HL-60 (cell line): ENCODE results near the gene TREML1.

Experiments used
- DNase-seq, 2 experiments: peaks; one replicate each; pipeline ENCODE4 v3.0.0-alpha.2; 2010 to 2020; ENCODE audit warnings: low read depth in 1 of 2, low spot score in 1 of 2
- H3K27ac ChIP-seq: fragments of 250-450 bp; sonication (Bioruptor Pico); replicated peaks from 2 replicates; pipeline ENCODE4 v1.5.1; 2020; ENCODE audit warnings: mild to moderate bottlenecking, moderate library complexity
- H3K27me3 ChIP-seq: fragments of 250-450 bp; sonication (Bioruptor Pico); 2 replicates; pipeline ENCODE4 v1.5.1; 2021; ENCODE audit warnings: mild to moderate bottlenecking, moderate library complexity; ENCODE audit not compliant: insufficient read depth, poor library complexity, severe bottlenecking
- H3K4me3 ChIP-seq: replicated peaks from 2 replicates; pipeline ENCODE4 v1.5.1; 2011; ENCODE audit warnings: mild to moderate bottlenecking, control low read depth, low read length; ENCODE audit not compliant: insufficient read depth
- CTCF ChIP-seq: IDR thresholded peaks from one replicate; pipeline ENCODE4 v1.5.1; 2011; ENCODE audit warnings: low read length, control low read depth, inconsistent platforms; ENCODE audit not compliant: insufficient read depth
- GABPA ChIP-seq: IDR thresholded peaks from 2 replicates; pipeline ENCODE4 v1.6.1; 2012; ENCODE audit warnings: low read depth
- POLR2AphosphoS5 ChIP-seq: IDR thresholded peaks from 2 replicates; pipeline ENCODE4 v1.6.1; 2012; ENCODE audit warnings: low read depth
- REST ChIP-seq: IDR thresholded peaks from 2 replicates; pipeline ENCODE4 v1.6.1; 2012; ENCODE audit warnings: low read depth; ENCODE audit not compliant: insufficient replicate concordance
- SPI1 ChIP-seq: IDR thresholded peaks from 2 replicates; pipeline ENCODE4 v1.6.1; 2012; ENCODE audit warnings: low read depth, mild to moderate bottlenecking, borderline replicate concordance

The TREML1 gene

DNA sequence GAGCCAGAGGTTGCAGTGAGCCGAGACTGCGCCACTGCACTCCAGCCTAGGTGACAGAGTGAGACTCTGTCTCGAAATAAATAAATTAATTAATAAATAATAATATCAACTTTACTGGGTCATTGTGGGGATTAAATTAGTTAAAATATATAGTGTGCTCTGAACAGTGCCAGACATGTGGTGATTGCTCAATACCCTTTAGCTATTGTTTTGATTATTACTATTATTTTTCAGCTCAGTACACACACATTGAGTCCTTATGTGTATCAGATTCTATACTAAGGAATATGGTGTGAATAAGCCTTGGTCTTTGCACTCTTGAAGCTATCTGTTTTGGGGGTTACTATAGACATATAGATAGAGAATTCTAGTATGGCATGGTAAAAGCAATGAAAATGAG is 28.9 kb downstream of the TREML1 start:
- DNase-seq: no peak
- H3K27ac ChIP-seq: no peak overlapping the region
- H3K4me3 ChIP-seq: no peak overlapping the region
- no peaks in the 10 kb centered on the region for H3K27me3 ChIP-seq
- TF ChIP-seq POLR2AphosphoS5: no peak
- TF ChIP-seq GABPA: no peak
- TF ChIP-seq SPI1: no peak
- no peak for TF ChIP-seq REST
- TF ChIP-seq CTCF: no peak

- Histone ChIP-seq H3K27me3 (no peaks in the 10 kb centered on the region), H3K4me3 (no peak overlapping the region), H3K27ac (no peak overlapping the region)
- no peak for TF ChIP-seq REST
- TF ChIP-seq SPI1: no peak
- TF ChIP-seq GABPA: no peak
- no peak for TF ChIP-seq CTCF
- no peak for DNase-seq
Observed at GRCh38 chr6:41122918-41123317, 31.2 kb downstream of the TREML1 start.

- H3K27ac ChIP-seq: no peak overlapping the region
- no peaks in the 10 kb centered on the region for H3K27me3 ChIP-seq
- TF ChIP-seq GABPA (no peak), CTCF (no peak), SPI1 (no peak), REST (no peak), POLR2AphosphoS5 (no peak)
- no peak overlapping the region for H3K4me3 ChIP-seq
- no peak for DNase-seq
Observed at GRCh38 chr6:41122373-41122772, 31.8 kb downstream of the TREML1 start.
